Measurements from ENCODE around the gene CPLX1. TPM values are rescaled to one million over a fixed set of nuclear protein-coding genes. Genes with fewer than 3 reads are reported as not detected.
"Not testable (repeated sequence)": the region's sequence is repeated elsewhere in the genome, so short reads cannot be mapped to it uniquely, and the experiment has no call there.

The CPLX1 gene
- total RNA-seq, 1 experiment from 2014 or later: 0.28 TPM

- DNase-seq (ENCODE audit: low spot score): no peak
Observed at GRCh38 chr4:793093-793861, 32.7 kb downstream of the CPLX1 start.

- no peak for DNase-seq (ENCODE audit: low spot score)
Observed at GRCh38 chr4:792626-793092, 33.3 kb downstream of the CPLX1 start.

- DNase-seq (ENCODE audit: low spot score): no peak
Observed at GRCh38 chr4:791898-792625, 33.9 kb downstream of the CPLX1 start.

GRCh38 chr4:791252-791897 is 34.6 kb downstream of the CPLX1 start:
- DNase-seq (ENCODE audit: low spot score): no peak

- DNase-seq (ENCODE audit: low spot score): no peak
Observed at GRCh38 chr4:790466-790820, 35.5 kb downstream of the CPLX1 start.

- no peak for DNase-seq (ENCODE audit: low spot score)
Observed at GRCh38 chr4:789571-790465, 36.1 kb downstream of the CPLX1 start.

GRCh38 chr4:788636-789297 is 37.2 kb downstream of the CPLX1 start:
- no peak for DNase-seq (ENCODE audit: low spot score)

GRCh38 chr4:788006-788635 is 37.8 kb downstream of the CPLX1 start:
- no peak for DNase-seq (ENCODE audit: low spot score)

GRCh38 chr4:787561-787981 is 38.4 kb downstream of the CPLX1 start:
- DNase-seq (ENCODE audit: low spot score): no peak

- DNase-seq (ENCODE audit: low spot score): no peak
Observed at GRCh38 chr4:786861-787300, 39.0 kb downstream of the CPLX1 start.

- DNase-seq (ENCODE audit: low spot score): no peak
Observed at GRCh38 chr4:786074-786741, 39.7 kb downstream of the CPLX1 start.

GRCh38 chr4:785332-786073 is 40.4 kb downstream of the CPLX1 start:
- DNase-seq (ENCODE audit: low spot score): no peak

- no peak for DNase-seq (ENCODE audit: low spot score)
Observed at GRCh38 chr4:784401-785331, 41.3 kb downstream of the CPLX1 start.

GRCh38 chr4:781493-782216 is 44.3 kb downstream of the CPLX1 start:
- peak; percentile 99 for DNase-seq (ENCODE audit: low spot score)

- no peak for DNase-seq (ENCODE audit: low spot score)
Observed at GRCh38 chr4:780716-781492, 45.0 kb downstream of the CPLX1 start.

- DNase-seq (ENCODE audit: low spot score): not testable (repeated sequence)
Observed at GRCh38 chr4:780255-780654, 45.7 kb downstream of the CPLX1 start.
